HEK293T (cell line): ENCODE measurements around the gene ARL1.

Source experiments
- ELF4 ChIP-seq: fragments of 450-650 bp; IDR thresholded peaks from 2 replicates; pipeline ENCODE4 v1.6.1; 2017; ENCODE audit warnings: antibody characterized with exemption
- FOXM1 ChIP-seq: fragments of 450-650 bp; IDR thresholded peaks from 2 replicates; pipeline ENCODE4 v1.6.1; 2017; ENCODE audit warnings: mild to moderate bottlenecking, borderline replicate concordance
- TARDBP ChIP-seq: fragments of 450-650 bp; IDR thresholded peaks from 2 replicates; pipeline ENCODE4 v1.6.1; 2016

DNA sequence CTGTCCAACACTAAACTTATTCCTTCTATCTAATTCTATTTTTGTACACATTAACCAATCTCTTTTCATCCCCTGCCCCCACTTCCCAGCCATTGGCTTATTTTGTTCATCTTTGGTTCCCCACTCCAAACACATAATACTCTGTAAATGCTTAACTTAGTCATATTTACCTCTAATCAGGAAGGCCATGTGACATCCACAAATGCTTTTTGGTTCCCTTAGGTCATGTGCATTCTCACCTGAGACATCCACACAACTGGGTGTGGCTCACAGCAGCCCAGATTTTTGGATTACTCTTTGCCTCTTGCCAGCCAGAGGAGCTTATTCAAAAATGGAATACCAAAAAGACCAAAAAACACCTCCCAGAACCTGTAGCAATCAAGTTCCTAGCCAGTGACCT is 28.4 kb downstream of the ARL1 start:
- TF ChIP-seq FOXM1 (no peak), ELF4 (no peak), TARDBP (no peak)
